Mucosa of descending colon (tissue), 3 donors: Measurements from ENCODE around the gene GGT1. TPM values are rescaled to one million over a fixed set of nuclear protein-coding genes. Genes with fewer than 3 reads are reported as not detected.
"Not testable (repeated sequence)": the region's sequence is repeated elsewhere in the genome, so short reads cannot be mapped to it uniquely, and the experiment has no call there.

Experiments used
- ATAC-seq: fragments of 200-7000 bp; cut with Tn5 transposase; one replicate; pipeline ENCODE4 v1.9.1; 2020; ENCODE audit warnings: mild to moderate bottlenecking, moderate library complexity
- DNase-seq, 3 donors: peaks; one replicate each; pipeline ENCODE4 v3.0.0-alpha.2; 2020
- H3K36me3 ChIP-seq: fragments of 200-600 bp; one replicate; pipeline ENCODE4 v1.8.0; 2021; ENCODE audit warnings: low read depth, mild to moderate bottlenecking
- H3K4me1 ChIP-seq: fragments of 200-600 bp; one replicate; pipeline ENCODE4 v1.8.0; 2021; ENCODE audit warnings: low read depth, mild to moderate bottlenecking
- H3K4me3 ChIP-seq: fragments of 200-600 bp; one replicate; pipeline ENCODE4 v1.8.0; 2021; ENCODE audit warnings: mild to moderate bottlenecking
- H3K9me3 ChIP-seq: fragments of 200-600 bp; one replicate; pipeline ENCODE4 v1.8.0; 2021; ENCODE audit warnings: mild to moderate bottlenecking
- CTCF ChIP-seq: fragments of 200-600 bp; IDR thresholded peaks from one replicate; pipeline ENCODE4 v1.8.0; 2022; ENCODE audit warnings: antibody characterized with exemption, mild to moderate bottlenecking
- intact Hi-C, 2 donors: fragments of 100-400 bp; cut with DNase I in 1 of 2; cut with micrococcal nuclease in 1 of 2; formaldehyde crosslinking; loops; one replicate each; pipeline versions ENCODE4 v1.11.0 to v1.11.1; 2022; cut with DNase I, micrococcal nuclease
- total RNA-seq, 3 donors: library from RNA; stranded (reverse); fragmentation: NEBNext Ultra II Directional in 2 of 3; extraction: Animal tissue kit (Norgen Biotek cat#: 25700) in 2 of 3; gene quantifications; one replicate each; pipeline versions ENCODE4 v1.2.1 to v1.2.4, GENCODE V29; 2021 to 2023
- donor health status: DM: no; HTN: no; CAD: no; lungs with moderate emphysema.
- donor health status: DM: no; HTN: no; CAD: no.
- donor health status: DM: no; HTN: yes; CAD: no.

GGT1 gene
- total RNA-seq, 3 donors from 2014 or later: 10.9 to 124 (median 57.2) TPM

GRCh38 chr22:24593836-24594568 is 9.0 kb upstream of the GGT1 start:
- Histone ChIP-seq H3K4me3 (no peak overlapping the region), H3K9me3 (no peaks in the 10 kb centered on the region), H3K36me3 (no peaks in the 10 kb centered on the region), H3K4me1 (peaks cover 5% of the 10 kb centered on the region)
- intact Hi-C loops: no loop called here
- TF ChIP-seq CTCF: no peak
- ATAC-seq: peak; percentile 63
- peak in 2 of 3 donors; percentile 69 to 80 for DNase-seq

- no peak overlapping the region for H3K4me3 ChIP-seq
- H3K36me3 ChIP-seq: no peaks in the 10 kb centered on the region
- no peaks in the 10 kb centered on the region for H3K9me3 ChIP-seq
- no peak for TF ChIP-seq CTCF
- intact Hi-C loops: no loop called here
- ATAC-seq: peak; percentile 1
- peaks cover 5% of the 10 kb centered on the region for H3K4me1 ChIP-seq
- no peak for DNase-seq
Measured at GRCh38 chr22:24594569-24595120, 8.3 kb upstream of the GGT1 start.

- Histone ChIP-seq H3K9me3 (no peaks in the 10 kb centered on the region), H3K4me3 (no peak overlapping the region), H3K4me1 (peaks cover 5% of the 10 kb centered on the region), H3K36me3 (no peaks in the 10 kb centered on the region)
- no peak for DNase-seq
- TF ChIP-seq CTCF: no peak
- no peak for ATAC-seq
- intact Hi-C loops: no loop called here
Measured at GRCh38 chr22:24595228-24595627, 7.8 kb upstream of the GGT1 start.

- intact Hi-C loops: no loop called here
- H3K36me3 ChIP-seq: no peaks in the 10 kb centered on the region
- peaks cover 7% of the 10 kb centered on the region for H3K4me1 ChIP-seq
- no peak for ATAC-seq
- H3K4me3 ChIP-seq: no peak overlapping the region
- no peak for DNase-seq
- TF ChIP-seq CTCF: no peak
- no peaks in the 10 kb centered on the region for H3K9me3 ChIP-seq
Measured at GRCh38 chr22:24595863-24596262, 7.1 kb upstream of the GGT1 start.

GRCh38 chr22:24597076-24597475 is 5.9 kb upstream of the GGT1 start:
- ATAC-seq, intact Hi-C loops, H3K4me3 ChIP-seq, DNase-seq, H3K9me3 ChIP-seq, H3K36me3 ChIP-seq: not testable (repeated sequence)
- H3K4me1 ChIP-seq: peaks cover 14% of the 10 kb centered on the region

GRCh38 chr22:24599514-24599913 is 3.5 kb upstream of the GGT1 start:
- intact Hi-C loops: no loop called here
- no peaks in the 10 kb centered on the region for H3K36me3 ChIP-seq
- ATAC-seq (no peak), DNase-seq (no peak)
- H3K4me3 ChIP-seq: no peak overlapping the region
- no peaks in the 10 kb centered on the region for H3K9me3 ChIP-seq
- no peak for TF ChIP-seq CTCF
- peaks cover 15% of the 10 kb centered on the region for H3K4me1 ChIP-seq

- intact Hi-C loops, ATAC-seq, H3K9me3 ChIP-seq, H3K36me3 ChIP-seq, H3K4me3 ChIP-seq, DNase-seq: not testable (repeated sequence)
- peaks cover 15% of the 10 kb centered on the region for H3K4me1 ChIP-seq
Measured at GRCh38 chr22:24599958-24600715, 2.9 kb upstream of the GGT1 start.
